Stimulated activated CD4-positive, alpha-beta T cell treated with anti-CD3 and anti-CD28 coated beads, Interleukin-2, amount 100 ng/mL, for 48 hours (primary cell): ENCODE results near the gene GIT1.
"Not testable (repeated sequence)": the region's sequence is repeated elsewhere in the genome, so short reads cannot be mapped to it uniquely, and the experiment has no call there.

Experiments
- DNase-seq, 2 donors: peaks; one replicate each; pipeline ENCODE4 v3.0.0-alpha.2; 2020

Gene GIT1

DNA sequence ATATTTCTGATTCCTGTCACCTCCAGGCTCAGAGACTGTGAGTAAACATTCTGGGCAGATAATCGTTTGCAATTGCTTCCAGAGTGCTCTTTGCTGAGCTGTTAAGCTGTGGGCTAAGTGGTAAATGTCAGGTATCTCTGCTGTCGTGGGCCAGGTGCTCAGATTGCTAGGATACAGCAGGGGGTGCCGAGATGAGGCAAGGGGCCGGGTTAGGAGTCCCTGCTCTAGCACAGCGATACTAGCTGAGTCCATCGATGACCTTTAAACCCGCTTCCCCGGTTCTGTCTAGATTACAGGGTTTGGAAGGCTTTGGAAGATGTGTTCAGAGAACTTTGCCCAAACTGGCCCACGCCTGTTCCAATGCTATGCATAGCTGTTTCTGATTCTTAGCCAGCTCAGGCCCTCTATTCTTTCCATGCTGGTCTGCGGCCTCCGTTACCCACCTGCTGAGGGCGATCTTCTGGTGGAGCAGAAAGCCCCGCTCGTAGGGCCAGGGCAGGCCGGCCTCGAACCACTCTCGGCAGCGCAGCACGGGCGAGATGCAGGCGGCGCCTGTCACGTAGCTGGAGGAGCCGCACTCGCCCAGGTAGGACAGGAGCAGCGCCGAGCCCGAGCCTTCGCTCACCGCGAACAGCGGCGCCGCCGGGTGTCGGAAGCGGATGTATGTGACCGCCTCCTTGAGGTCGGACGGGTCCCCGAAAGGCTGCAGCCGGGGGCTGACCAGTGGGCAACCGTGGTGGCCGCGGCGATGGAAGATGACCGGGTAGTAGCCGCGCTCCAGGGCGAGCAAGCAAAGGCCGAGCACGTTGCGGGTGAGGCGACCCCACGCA is 23.6 kb downstream of the GIT1 start:
- peak; percentile 48 to 53 for DNase-seq

GRCh38 chr17:29563816-29564215 is 25.6 kb downstream of the GIT1 start:
- no peak for DNase-seq

GRCh38 chr17:29562615-29563014 is 26.8 kb downstream of the GIT1 start:
- no peak for DNase-seq

DNA sequence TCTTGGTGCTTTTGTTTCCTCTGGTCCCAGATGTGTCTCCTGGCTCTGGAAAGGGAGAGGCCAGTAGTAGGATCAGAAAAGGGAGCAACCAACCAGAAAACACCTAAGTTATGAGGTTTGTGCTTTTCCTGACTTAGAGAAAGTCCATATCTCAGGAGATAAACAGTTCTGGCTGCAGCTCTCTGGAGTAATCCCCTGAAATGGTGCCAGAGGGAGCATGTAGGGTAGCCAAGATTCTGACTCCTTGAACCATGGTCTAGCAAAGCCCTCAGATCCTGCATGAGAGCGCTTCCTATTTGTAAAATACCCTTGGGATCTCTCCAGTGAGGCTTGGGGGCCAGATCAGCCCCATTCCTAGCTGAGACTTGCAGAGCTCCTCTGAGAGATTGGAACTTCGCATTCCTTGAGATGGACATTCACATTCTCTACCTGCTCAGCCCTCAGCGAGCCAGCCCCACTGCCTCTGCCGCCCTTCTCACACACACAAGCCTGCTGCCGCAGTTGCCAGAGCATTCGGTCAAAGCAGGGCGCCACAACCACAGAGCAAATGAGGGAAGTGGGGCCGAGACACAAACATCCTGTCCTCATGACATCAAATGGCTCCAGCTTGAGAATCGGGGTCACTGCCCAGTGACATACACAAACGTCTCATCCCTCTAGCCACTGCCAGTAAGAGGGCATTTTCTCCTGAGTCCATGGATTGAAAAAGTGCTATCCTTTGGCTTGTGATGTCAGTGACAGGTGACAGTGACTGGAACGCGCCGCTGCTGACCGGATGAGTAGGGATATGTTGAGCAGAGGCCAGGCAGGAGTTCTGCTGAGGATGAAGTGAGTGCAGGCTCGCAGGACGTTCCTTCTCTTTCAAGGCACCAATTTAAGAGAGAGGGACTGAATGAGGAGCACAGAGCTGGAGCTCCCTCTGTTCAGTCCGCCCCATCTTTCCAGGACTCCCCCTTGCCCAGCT is 27.6 kb downstream of the GIT1 start:
- no peak for DNase-seq

GRCh38 chr17:29560316-29560715 is 29.1 kb downstream of the GIT1 start:
- no peak for DNase-seq

DNA sequence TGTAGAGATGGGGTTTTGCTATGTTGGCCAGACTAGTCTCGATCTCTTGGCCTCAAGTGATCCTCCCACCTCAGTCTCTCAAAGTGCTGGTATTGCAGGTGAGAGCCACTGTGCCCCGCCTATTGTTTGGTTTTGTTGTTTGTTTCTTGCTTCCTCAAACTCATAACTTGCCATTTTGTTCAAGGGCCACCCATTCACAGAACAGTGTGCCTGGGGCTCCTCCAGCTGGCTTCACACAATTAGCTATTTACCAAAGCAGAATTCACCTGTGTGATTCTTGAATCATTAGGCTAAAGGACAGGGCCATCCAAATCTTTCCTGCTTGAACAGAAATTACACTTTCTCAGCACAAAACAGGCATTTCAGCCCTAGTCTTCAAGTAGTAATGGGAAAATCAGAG is 29.8 kb downstream of the GIT1 start:
- DNase-seq = no peak

- DNase-seq = not testable (repeated sequence)
These were observed 31.3 kb downstream of the GIT1 start for GRCh38 chr17:29558139-29558538.

DNA sequence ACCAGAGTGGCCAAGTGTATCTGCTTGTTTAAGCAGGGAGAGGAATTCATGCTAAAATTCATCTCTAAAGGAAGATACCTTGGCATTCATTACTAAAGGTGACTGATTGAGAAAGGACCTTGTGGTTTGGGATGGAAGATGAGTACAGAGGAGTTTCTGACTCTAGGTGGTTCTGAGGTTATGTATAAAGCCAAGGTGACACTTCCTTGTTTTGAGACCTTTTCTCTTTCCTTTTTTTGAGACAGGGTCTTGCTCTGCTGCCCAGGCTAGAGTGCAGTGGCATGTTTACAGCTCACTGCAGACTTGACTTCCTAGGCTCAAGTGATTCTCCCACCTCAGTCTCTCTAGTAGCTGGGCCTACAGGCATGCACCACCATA is 31.7 kb downstream of the GIT1 start:
- no peak for DNase-seq

GRCh38 chr17:29557085-29557738 is 32.2 kb downstream of the GIT1 start:
- no peak for DNase-seq

DNA sequence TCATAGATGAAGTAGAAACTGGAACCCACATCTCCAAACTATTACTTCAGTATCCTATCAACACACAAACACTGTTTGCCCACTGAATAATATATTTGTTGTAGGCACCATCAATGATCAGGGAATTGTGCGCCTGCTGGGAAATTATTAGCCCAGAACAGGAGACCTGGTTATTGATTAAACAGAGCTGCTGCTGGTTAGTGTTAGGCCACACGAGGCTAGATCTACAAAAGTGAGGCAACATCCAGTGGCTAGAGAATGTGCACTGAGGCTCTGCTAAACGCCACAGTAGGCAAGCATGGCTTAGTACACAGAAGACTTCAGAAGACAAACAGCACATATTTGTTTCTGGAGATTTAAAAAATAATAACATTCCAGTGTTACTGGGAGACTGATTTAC is 33.6 kb downstream of the GIT1 start:
- DNase-seq = no peak

GRCh38 chr17:29549177-29549923 is 40.1 kb downstream of the GIT1 start:
- DNase-seq = no peak

DNA sequence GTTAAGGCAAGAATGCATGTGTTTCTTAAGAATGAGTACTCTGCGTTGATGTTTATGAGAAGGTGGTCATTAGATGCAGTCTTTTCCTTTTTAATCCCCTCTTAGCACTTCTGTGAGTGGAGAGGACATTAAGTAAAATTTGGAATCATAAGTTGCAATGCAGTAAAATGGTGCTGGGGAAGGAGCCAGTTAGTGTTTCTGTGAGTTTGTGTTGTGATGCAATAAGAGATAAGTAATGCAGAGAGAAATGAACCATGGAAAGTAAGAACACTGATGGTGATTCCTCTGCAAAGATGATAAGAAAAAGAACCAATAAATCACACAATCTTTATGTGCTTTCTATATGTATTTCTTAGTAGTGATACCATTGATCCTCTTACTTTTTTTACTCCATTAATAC is 42.6 kb downstream of the GIT1 start:
- DNase-seq = no peak

DNA sequence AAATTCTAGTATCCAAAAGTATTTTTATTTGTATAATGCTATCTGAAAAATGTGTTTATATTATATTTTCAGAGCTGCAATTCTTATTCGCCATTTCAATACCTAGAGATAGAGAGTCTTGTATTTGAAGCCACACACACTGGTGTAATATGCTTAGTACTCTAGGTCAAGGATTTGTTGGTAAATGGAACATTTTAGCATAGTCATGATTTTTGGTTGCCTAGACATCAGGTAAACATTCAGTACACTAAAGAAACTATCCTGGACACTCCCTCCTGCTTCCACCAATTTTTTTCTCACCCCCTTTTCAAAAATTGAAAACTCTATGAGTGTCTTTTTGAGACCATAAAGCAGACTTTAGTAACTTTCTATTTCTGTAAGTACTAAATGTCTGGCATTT is 43.4 kb downstream of the GIT1 start:
- DNase-seq = no peak

- no peak for DNase-seq
These were observed 45.4 kb downstream of the GIT1 start for GRCh38 chr17:29544066-29544465.

DNA sequence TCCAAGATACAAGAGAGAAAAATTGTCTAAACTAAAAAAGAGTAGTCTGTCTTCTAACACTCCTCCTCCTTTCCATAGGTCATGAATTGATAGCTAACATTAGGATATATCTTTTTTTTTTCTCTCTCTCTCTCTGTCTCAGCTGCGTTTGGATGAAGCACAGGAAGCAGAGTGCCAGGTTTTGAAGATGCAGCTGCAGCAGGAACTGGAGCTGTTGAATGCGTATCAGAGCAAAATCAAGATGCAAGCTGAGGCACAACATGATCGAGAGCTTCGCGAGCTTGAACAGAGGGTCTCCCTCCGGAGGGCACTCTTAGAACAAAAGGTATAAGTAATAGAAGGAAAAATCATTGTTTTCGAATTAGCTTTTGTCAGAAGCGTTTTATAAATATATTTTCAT is 55.5 kb downstream of the GIT1 start:
- DNase-seq = no peak

DNA sequence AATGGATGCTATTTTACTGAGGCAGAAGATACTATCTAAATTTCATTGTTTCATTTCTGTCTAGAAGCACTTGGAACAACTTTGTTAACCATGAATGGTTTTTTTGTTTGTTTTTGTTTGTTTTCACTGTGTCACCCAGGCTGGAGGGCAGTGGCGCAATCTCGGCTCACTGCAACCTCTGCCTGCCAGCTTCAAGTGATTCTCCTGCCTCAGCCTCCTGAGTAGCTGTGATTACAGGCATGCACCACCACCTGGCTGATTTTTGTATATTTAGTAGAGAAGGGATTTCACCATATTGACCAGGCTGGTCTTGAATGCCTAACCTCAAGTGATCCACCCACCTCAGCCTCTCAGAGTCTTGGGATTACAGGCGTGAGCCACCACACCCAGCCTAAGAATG is 63.1 kb downstream of the GIT1 start:
- DNase-seq = no peak

- no peak for DNase-seq
These were observed 64.8 kb downstream of the GIT1 start for GRCh38 chr17:29524692-29525091.
